Vagina (tissue), 2 donors: ENCODE measurements around the gene PRCC.

ENCODE experiments used
- POLR2A ChIP-seq, 2 donors: fragments of 450-650 bp; IDR thresholded peaks; one replicate each; pipeline ENCODE4 v1.6.1; 2017; ENCODE audit warnings: antibody characterized with exemption in 2 of 2, mild to moderate bottlenecking in 2 of 2, moderate library complexity in 2 of 2
- POLR2AphosphoS5 ChIP-seq, 2 donors: sonication (generic); formaldehyde crosslinking; IDR thresholded peaks; one replicate each; pipeline ENCODE4 v1.9.0; 2017; ENCODE audit warnings: antibody characterized with exemption in 2 of 2, mild to moderate bottlenecking in 2 of 2, low read depth in 1 of 2; ENCODE audit not compliant: insufficient read depth in 1 of 2
- TF ChIP-seq, protein P1 (sequence below), 3 experiments: fragments of 450-650 bp in 2 of 3; fragments of 200-600 bp in 1 of 3; sonication (generic) in 1 of 3; IDR thresholded peaks; one replicate each; pipeline ENCODE4 v1.5.1; 2017 to 2019; ENCODE audit warnings: antibody characterized with exemption in 3 of 3, mild to moderate bottlenecking in 2 of 3, moderate library complexity in 2 of 3

DNA sequence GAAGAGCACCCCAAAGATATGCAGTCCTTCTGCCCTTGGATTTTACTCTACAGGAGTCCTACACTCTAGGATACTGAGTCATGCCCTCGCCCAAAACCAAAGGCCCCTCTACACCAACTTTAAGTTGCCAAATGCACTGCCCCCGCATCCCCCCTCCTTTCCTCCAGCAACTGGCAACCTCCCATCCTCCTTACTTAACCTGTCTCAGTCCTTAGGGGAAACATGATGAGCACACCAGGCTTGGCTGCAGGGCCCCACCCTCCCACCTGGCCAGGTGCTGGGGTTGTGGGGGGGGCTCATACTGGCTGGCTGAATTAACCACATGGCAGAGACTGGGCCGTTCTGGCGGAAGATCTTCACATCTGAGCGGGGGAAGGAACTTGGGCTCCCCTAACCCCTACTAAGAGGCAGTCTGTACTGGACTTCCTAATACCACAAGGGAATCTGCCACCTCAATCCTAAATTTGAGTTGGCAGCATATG lies 17.1 kb upstream of the PRCC start:
- TF ChIP-seq, protein P1, sequence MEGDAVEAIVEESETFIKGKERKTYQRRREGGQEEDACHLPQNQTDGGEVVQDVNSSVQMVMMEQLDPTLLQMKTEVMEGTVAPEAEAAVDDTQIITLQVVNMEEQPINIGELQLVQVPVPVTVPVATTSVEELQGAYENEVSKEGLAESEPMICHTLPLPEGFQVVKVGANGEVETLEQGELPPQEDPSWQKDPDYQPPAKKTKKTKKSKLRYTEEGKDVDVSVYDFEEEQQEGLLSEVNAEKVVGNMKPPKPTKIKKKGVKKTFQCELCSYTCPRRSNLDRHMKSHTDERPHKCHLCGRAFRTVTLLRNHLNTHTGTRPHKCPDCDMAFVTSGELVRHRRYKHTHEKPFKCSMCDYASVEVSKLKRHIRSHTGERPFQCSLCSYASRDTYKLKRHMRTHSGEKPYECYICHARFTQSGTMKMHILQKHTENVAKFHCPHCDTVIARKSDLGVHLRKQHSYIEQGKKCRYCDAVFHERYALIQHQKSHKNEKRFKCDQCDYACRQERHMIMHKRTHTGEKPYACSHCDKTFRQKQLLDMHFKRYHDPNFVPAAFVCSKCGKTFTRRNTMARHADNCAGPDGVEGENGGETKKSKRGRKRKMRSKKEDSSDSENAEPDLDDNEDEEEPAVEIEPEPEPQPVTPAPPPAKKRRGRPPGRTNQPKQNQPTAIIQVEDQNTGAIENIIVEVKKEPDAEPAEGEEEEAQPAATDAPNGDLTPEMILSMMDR (IDR thresholded peaks at IDR 0.05): no peak
- TF ChIP-seq POLR2A (IDR thresholded peaks at IDR 0.05) (no peak), POLR2AphosphoS5 (IDR thresholded peaks at IDR 0.05; ENCODE audit: insufficient read depth in 1 of 2, low read depth in 1 of 2) (peak; percentile 21 to 54)
